ENCODE data around the gene AMDHD2. TPM values are rescaled to one million over a fixed set of nuclear protein-coding genes. Genes with fewer than 3 reads are reported as not detected.

The AMDHD2 gene
- total RNA-seq, 4 donors from 2014 or later: 32.9 to 50.3 (median 42.2) TPM

MicroRNAs within 50 kb of the gene (microRNA counts, 767-probe panel; counts per million panel counts)
- 0 to 358 counts per million in 2 donors for microRNA hsa-miR-3178

Small RNA genes lying within 50 kb of the gene (microRNA-seq; reads per million reads assigned to microRNA genes)
- 0 to 0.57 reads per million in 2 donors for gene MIR3178 (ENCODE audit: borderline number of aligned reads in 1 of 2, borderline replicate concordance in 2 of 2)

Other genes starting within 250 kb of the AMDHD2 start
- gene ABCA3, start 179.6 kb upstream of the AMDHD2 start, total RNA-seq: 10 to 100 TPM in 1 of 4 donors, 1 to 10 TPM in 3; 5.4 to 10.3 (median 9.5) TPM
- gene CCNF, start 90.9 kb upstream of the AMDHD2 start, total RNA-seq: 10 to 100 TPM in 3 of 4 donors, 1 to 10 TPM in 1; 5.6 to 17.7 (median 11.3) TPM
- 1 to 10 TPM in 3 of 4 donors, under 1 TPM in 1; 0.64 to 1.9 (median 1.8) TPM for gene TEDC2, start 60.3 kb upstream of the AMDHD2 start, total RNA-seq
- under 1 TPM in 2 of 4 donors, not detected in 2; 0.45 to 0.95 TPM for gene NTN3, start 49.1 kb upstream of the AMDHD2 start, total RNA-seq
- gene TBC1D24, start 45.2 kb upstream of the AMDHD2 start, total RNA-seq: 10 to 100 TPM; 12.1 to 19.1 (median 15.3) TPM
- 100 to 1,000 TPM in 3 of 4 donors, 10 to 100 TPM in 1; 63.1 to 218 (median 126) TPM for gene ATP6V0C, start 6.4 kb upstream of the AMDHD2 start, total RNA-seq
- 1 to 10 TPM in 2 of 4 donors, under 1 TPM in 2; 0.17 to 5.9 (median 0.83) TPM for gene CEMP1, start 11.0 kb downstream of the AMDHD2 start, total RNA-seq
- 10 to 100 TPM; 35.3 to 40.4 (median 39.0) TPM for gene PDPK1, start 17.6 kb downstream of the AMDHD2 start, total RNA-seq
- 10 to 100 TPM; 34.9 to 61.9 (median 51.1) TPM for gene KCTD5, start 162.2 kb downstream of the AMDHD2 start, total RNA-seq
- gene PRSS27, start 199.9 kb downstream of the AMDHD2 start, total RNA-seq: 1 to 10 TPM; 1.3 to 5.0 (median 2.0) TPM
- 100 to 1,000 TPM; 257 to 830 (median 272) TPM for gene SRRM2, start 232.3 kb downstream of the AMDHD2 start, total RNA-seq